ENCODE data around the gene CPAMD8. TPM values are rescaled to one million over a fixed set of nuclear protein-coding genes. Genes with fewer than 3 reads are reported as not detected.

Gene CPAMD8
- total RNA-seq, 1 donor from 2014 or later = 4.9 TPM

DNA sequence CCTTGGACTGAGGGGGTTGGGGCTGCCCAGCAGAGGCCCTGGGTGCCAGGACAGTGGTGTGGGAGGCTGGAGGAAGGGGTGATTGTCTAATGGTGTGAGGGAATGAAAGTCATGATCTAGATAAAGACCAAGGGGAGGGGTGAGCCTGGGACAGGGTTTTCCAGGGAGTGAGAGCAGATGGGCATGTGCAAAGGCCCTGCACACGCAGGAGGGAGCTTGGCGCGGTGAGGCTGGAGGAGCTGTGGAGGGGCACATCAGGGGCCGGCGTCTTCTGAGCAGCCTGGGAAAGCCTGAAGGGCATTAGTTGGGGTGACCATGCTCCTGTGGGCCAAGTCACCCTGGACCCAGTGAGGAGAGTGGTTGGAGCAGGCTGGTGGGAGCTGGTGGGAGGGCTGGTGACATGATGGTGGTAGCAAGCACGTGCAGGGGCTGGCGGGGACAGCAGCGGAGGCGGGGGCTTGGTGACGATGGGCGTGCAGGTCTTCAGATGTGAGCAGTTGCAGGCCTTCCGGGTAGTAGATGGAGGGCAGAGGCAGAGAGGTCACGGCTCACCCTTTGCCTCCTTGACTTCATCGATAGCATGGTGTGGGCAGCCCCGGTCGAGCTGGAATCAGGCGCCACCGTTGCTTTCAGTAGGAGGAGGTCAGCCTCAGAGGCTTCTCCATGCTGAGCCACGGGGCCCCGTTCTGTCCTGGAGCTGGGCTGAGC is 158.0 kb downstream of the CPAMD8 start:
- Mint-ChIP-seq H3K27ac (ENCODE audit: unreplicated experiment) (no peak overlapping the region), H3K36me3 (ENCODE audit: low read depth) (peaks cover 35% of the 10 kb centered on the region), H3K9me3 (ENCODE audit: low read depth) (no peaks in the 10 kb centered on the region), H3K27me3 (ENCODE audit: low read depth) (no peaks in the 10 kb centered on the region), H3K4me1 (ENCODE audit: low read depth) (no peaks in the 10 kb centered on the region), H3K4me3 (ENCODE audit: unreplicated experiment) (no peak overlapping the region)
- TF ChIP-seq, protein P1, sequence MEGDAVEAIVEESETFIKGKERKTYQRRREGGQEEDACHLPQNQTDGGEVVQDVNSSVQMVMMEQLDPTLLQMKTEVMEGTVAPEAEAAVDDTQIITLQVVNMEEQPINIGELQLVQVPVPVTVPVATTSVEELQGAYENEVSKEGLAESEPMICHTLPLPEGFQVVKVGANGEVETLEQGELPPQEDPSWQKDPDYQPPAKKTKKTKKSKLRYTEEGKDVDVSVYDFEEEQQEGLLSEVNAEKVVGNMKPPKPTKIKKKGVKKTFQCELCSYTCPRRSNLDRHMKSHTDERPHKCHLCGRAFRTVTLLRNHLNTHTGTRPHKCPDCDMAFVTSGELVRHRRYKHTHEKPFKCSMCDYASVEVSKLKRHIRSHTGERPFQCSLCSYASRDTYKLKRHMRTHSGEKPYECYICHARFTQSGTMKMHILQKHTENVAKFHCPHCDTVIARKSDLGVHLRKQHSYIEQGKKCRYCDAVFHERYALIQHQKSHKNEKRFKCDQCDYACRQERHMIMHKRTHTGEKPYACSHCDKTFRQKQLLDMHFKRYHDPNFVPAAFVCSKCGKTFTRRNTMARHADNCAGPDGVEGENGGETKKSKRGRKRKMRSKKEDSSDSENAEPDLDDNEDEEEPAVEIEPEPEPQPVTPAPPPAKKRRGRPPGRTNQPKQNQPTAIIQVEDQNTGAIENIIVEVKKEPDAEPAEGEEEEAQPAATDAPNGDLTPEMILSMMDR (IDR thresholded peaks at IDR 0.05) = no peak
- no peak for DNase-seq (ENCODE audit: low spot score)

DNA sequence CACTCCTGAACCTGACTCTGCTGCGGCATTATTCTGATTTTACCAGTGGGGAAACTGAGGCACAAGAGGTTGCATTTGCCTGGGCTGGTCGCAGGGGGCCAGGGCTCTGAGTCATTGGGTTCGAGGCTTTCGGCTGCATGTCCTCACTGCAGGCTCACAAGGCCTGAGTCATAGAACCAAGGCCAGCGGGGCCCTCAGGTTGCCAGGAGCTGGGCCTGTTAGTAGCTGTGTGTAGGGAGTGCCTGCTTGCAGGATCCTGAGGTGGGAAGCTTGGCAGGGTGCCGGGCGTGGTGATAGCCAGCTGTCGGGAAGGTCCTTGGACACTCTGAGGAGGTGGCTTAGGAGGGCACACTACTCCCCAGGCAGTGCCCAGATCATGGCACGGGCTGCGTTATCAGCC is 159.4 kb downstream of the CPAMD8 start:
- H3K27me3 Mint-ChIP-seq (ENCODE audit: low read depth) = no peaks in the 10 kb centered on the region
- no peaks in the 10 kb centered on the region for H3K9me3 Mint-ChIP-seq (ENCODE audit: low read depth)
- DNase-seq (ENCODE audit: low spot score) = no peak
- peaks cover 36% of the 10 kb centered on the region for H3K36me3 Mint-ChIP-seq (ENCODE audit: low read depth)
- TF ChIP-seq, protein P1 (IDR thresholded peaks at IDR 0.05) = no peak
- H3K4me1 Mint-ChIP-seq (ENCODE audit: low read depth) = no peaks in the 10 kb centered on the region
- H3K27ac Mint-ChIP-seq (ENCODE audit: unreplicated experiment) = no peak overlapping the region
- H3K4me3 Mint-ChIP-seq (ENCODE audit: unreplicated experiment) = no peak overlapping the region

DNA sequence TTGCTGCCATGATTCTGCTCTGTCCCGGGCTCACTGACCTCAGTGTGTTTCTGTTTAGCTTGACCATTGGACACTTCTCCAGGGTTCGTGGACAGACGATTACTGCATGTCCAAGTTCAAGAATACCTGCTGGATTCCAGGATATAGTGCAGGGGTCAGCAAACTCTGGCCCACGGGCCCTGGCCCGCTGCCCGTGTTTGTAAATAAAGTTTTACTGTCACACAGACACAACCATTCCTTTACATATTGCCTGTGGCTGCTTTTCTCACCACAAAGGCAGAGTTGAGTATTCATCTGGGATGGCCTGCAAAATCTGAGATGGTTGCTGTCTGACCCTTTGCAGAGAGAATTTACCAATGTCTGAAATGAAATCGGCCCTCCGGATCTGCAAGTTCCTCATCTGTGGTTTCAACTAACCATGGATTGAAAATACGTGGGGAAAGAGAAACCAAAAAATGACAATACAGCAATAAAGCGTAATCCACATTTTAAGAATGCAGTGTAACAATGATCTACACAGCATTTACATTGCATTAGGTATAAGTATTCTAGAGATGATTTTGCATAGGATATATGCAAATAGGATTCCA is 163.7 kb downstream of the CPAMD8 start:
- Mint-ChIP-seq H3K9me3 (ENCODE audit: low read depth) (no peaks in the 10 kb centered on the region), H3K36me3 (ENCODE audit: low read depth) (peaks cover 31% of the 10 kb centered on the region), H3K4me1 (ENCODE audit: low read depth) (no peaks in the 10 kb centered on the region), H3K4me3 (ENCODE audit: unreplicated experiment) (no peak overlapping the region), H3K27me3 (ENCODE audit: low read depth) (no peaks in the 10 kb centered on the region), H3K27ac (ENCODE audit: unreplicated experiment) (no peak overlapping the region)
- no peak for DNase-seq (ENCODE audit: low spot score)
- TF ChIP-seq, protein P1 (IDR thresholded peaks at IDR 0.05) = no peak

GRCh38 chr19:16861834-16862233 is 164.8 kb downstream of the CPAMD8 start:
- Mint-ChIP-seq H3K4me1 (ENCODE audit: low read depth) (no peaks in the 10 kb centered on the region), H3K27ac (ENCODE audit: unreplicated experiment) (no peak overlapping the region), H3K36me3 (ENCODE audit: low read depth) (peaks cover 26% of the 10 kb centered on the region)

DNA sequence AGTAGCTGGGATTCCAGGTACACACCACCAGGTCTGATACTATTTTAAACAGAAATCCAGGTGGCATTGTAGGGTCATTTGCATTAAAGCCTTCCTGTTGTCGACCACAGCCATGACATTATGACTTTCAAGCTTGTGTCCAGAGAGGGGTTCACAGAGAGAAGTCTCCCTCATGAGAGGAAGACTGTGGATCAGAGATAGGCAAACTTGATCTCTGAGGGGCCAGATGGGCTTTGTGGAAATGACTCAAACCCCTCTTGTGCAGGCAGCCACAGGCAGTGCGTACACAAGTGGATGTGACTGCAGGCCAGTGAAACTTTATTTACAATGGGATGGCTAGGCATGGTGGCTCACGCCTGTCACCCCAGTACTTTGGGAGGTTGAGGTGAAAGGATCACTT is 165.6 kb downstream of the CPAMD8 start:
- DNase-seq (ENCODE audit: low spot score) = no peak
- peaks cover 27% of the 10 kb centered on the region for H3K36me3 Mint-ChIP-seq (ENCODE audit: low read depth)
- H3K4me3 Mint-ChIP-seq (ENCODE audit: unreplicated experiment) = no peak overlapping the region
- no peaks in the 10 kb centered on the region for H3K4me1 Mint-ChIP-seq (ENCODE audit: low read depth)
- no peak overlapping the region for H3K27ac Mint-ChIP-seq (ENCODE audit: unreplicated experiment)
- H3K9me3 Mint-ChIP-seq (ENCODE audit: low read depth) = no peaks in the 10 kb centered on the region
- no peaks in the 10 kb centered on the region for H3K27me3 Mint-ChIP-seq (ENCODE audit: low read depth)
- TF ChIP-seq, protein P1 (IDR thresholded peaks at IDR 0.05) = no peak

More at GRCh38 chr19:16861834-16862233, 164.8 kb downstream of the CPAMD8 start:
- TF ChIP-seq, protein P1 (IDR thresholded peaks at IDR 0.05) = no peak
- Mint-ChIP-seq H3K9me3 (ENCODE audit: low read depth) (no peaks in the 10 kb centered on the region), H3K4me3 (ENCODE audit: unreplicated experiment) (no peak overlapping the region), H3K27me3 (ENCODE audit: low read depth) (no peaks in the 10 kb centered on the region)
- no peak for DNase-seq (ENCODE audit: low spot score)

All from chondrocyte (in vitro differentiated cells).